HUES48 (cell line): ENCODE measurements around the gene ATP9A.
A peak's percentile ranks its signal among the peaks of the same experiment; 100 is the strongest.
"Not testable (repeated sequence)": the region's sequence is repeated elsewhere in the genome, so short reads cannot be mapped to it uniquely, and the experiment has no call there.

Experiments used
- H3K27ac ChIP-seq: one replicate; pipeline ENCODE4 v1.7.0; 2013; ENCODE audit warnings: low read depth, low read length, inconsistent platforms
- H3K27me3 ChIP-seq: 2 replicates; pipeline ENCODE4 v1.6.1; 2013; ENCODE audit warnings: mild to moderate bottlenecking, low read length; ENCODE audit not compliant: control insufficient read depth, insufficient read depth
- H3K36me3 ChIP-seq: 2 replicates; pipeline ENCODE4 v1.6.1; 2013; ENCODE audit warnings: low read length; ENCODE audit not compliant: control insufficient read depth, insufficient read depth
- H3K4me1 ChIP-seq: 2 replicates; pipeline ENCODE4 v1.6.1; 2013; ENCODE audit warnings: mild to moderate bottlenecking, low read length; ENCODE audit not compliant: control insufficient read depth, insufficient read depth
- H3K4me3 ChIP-seq: 2 replicates; pipeline ENCODE4 v1.5.1; 2013; ENCODE audit warnings: mild to moderate bottlenecking, low read depth, low read length
- H3K9ac ChIP-seq: 2 replicates; pipeline ENCODE4 v1.6.1; 2013; ENCODE audit warnings: mild to moderate bottlenecking, low read depth, low read length, moderate library complexity
- H3K9me3 ChIP-seq: 2 replicates; pipeline ENCODE4 v1.6.1; 2013; ENCODE audit warnings: low read length; ENCODE audit not compliant: control insufficient read depth, insufficient read depth

The ATP9A gene

GRCh38 chr20:51791626-51792025 lies 23.4 kb upstream of the ATP9A start:
- H3K4me3 ChIP-seq = no peak overlapping the region
- peaks cover 23% of the 10 kb centered on the region for H3K4me1 ChIP-seq
- H3K36me3 ChIP-seq = peaks cover 91% of the 10 kb centered on the region
- H3K27ac ChIP-seq = no peak overlapping the region
- H3K9ac ChIP-seq = no peak overlapping the region
- no peaks in the 10 kb centered on the region for H3K9me3 ChIP-seq
- H3K27me3 ChIP-seq = no peaks in the 10 kb centered on the region

GRCh38 chr20:51790256-51790655 lies 22.1 kb upstream of the ATP9A start:
- Histone ChIP-seq H3K4me3 (no peak overlapping the region), H3K4me1 (peaks cover 13% of the 10 kb centered on the region; the same call in 1 of the 2 replicates), H3K9me3 (no peaks in the 10 kb centered on the region), H3K27me3 (no peaks in the 10 kb centered on the region), H3K36me3 (peaks cover 92% of the 10 kb centered on the region), H3K27ac (no peak overlapping the region), H3K9ac (no peak overlapping the region)

- H3K36me3 ChIP-seq = peaks cover 95% of the 10 kb centered on the region
- H3K27me3 ChIP-seq = no peaks in the 10 kb centered on the region
- H3K4me3 ChIP-seq = no peak overlapping the region
- H3K9me3 ChIP-seq = no peaks in the 10 kb centered on the region
- 0 out of 2 replicates have a peak, but pooled peaks cover 8% of the 10 kb centered on the region for H3K4me1 ChIP-seq
- H3K27ac ChIP-seq = no peak overlapping the region
- H3K9ac ChIP-seq = no peak overlapping the region
Measured at GRCh38 chr20:51789434-51789833, 21.2 kb upstream of the ATP9A start.

- H3K36me3 ChIP-seq = peaks cover 97% of the 10 kb centered on the region
- no peak overlapping the region for H3K9ac ChIP-seq
- no peak overlapping the region for H3K4me3 ChIP-seq
- H3K9me3 ChIP-seq = no peaks in the 10 kb centered on the region
- peak overlapping the region; percentile 18 for H3K27ac ChIP-seq
- no peaks in the 10 kb centered on the region for H3K27me3 ChIP-seq
- H3K4me1 ChIP-seq = 0 out of 2 replicates have a peak, but pooled peaks cover 4% of the 10 kb centered on the region
Measured at GRCh38 chr20:51788822-51789221, 20.6 kb upstream of the ATP9A start.

GRCh38 chr20:51784299-51784698 lies 16.1 kb upstream of the ATP9A start:
- H3K9ac ChIP-seq = no peak overlapping the region
- peaks cover 95% of the 10 kb centered on the region for H3K36me3 ChIP-seq
- no peaks in the 10 kb centered on the region for H3K27me3 ChIP-seq

GRCh38 chr20:51778229-51778759 lies 10.1 kb upstream of the ATP9A start:
- H3K36me3 ChIP-seq = peaks cover 39% of the 10 kb centered on the region
- H3K9me3 ChIP-seq, H3K4me1 ChIP-seq, H3K9ac ChIP-seq, H3K4me3 ChIP-seq, H3K27me3 ChIP-seq, H3K27ac ChIP-seq: not testable (repeated sequence)

More at GRCh38 chr20:51784299-51784698, 16.1 kb upstream of the ATP9A start:
- Histone ChIP-seq H3K4me1 (no peaks in the 10 kb centered on the region), H3K9me3 (no peaks in the 10 kb centered on the region), H3K27ac (peak overlapping the region; percentile 6), H3K4me3 (no peak overlapping the region)

- Histone ChIP-seq H3K4me1 (no peaks in the 10 kb centered on the region), H3K4me3 (no peak overlapping the region), H3K9ac (no peak overlapping the region), H3K27me3 (no peaks in the 10 kb centered on the region), H3K27ac (no peak overlapping the region), H3K36me3 (peaks cover 9% of the 10 kb centered on the region; the same call in 1 of the 2 replicates), H3K9me3 (no peaks in the 10 kb centered on the region)
Measured at GRCh38 chr20:51775241-51775640, 7.1 kb upstream of the ATP9A start.

GRCh38 chr20:51772236-51772635 lies 4.0 kb upstream of the ATP9A start:
- H3K27me3 ChIP-seq = no peaks in the 10 kb centered on the region
- no peak overlapping the region for H3K27ac ChIP-seq
- 0 out of 2 replicates have a peak, but pooled peaks cover 2% of the 10 kb centered on the region for H3K36me3 ChIP-seq
- no peaks in the 10 kb centered on the region for H3K9me3 ChIP-seq
- no peak overlapping the region for H3K9ac ChIP-seq
- no peak overlapping the region for H3K4me3 ChIP-seq
- no peaks in the 10 kb centered on the region for H3K4me1 ChIP-seq

DNA sequence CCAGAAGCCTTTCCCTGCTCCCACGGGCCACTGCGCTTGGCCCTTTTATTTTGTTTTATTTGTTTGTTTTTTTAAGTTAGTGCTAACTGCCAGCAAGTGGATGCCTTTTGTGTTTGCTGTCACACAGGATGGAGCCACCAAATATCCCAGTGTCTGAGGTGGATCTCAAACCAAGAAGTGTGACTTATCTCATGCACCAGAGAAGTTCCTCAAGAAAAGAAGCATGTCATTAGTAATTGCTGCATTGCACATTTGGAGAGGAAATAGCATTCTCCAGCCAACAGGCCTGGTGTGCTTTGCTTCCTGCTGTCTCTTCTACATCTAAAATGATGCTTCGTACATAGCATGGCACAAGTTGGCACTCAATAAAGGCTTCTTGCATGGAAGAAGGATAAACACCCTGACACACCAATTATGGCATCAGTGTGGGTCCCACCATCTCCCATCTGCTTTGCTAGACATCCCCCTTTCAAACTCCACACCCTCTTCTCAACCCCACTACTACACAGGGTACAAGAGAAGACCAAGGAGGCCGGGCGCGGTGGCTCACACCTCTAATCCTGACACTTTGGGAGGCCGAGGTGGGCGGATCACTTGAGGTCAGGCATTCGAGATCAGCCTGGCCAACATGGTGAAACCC lies 1.9 kb upstream of the ATP9A start:
- H3K27me3 ChIP-seq = no peaks in the 10 kb centered on the region
- H3K9ac ChIP-seq = no peak overlapping the region
- H3K4me1 ChIP-seq = no peaks in the 10 kb centered on the region
- no peak overlapping the region for H3K4me3 ChIP-seq
- H3K9me3 ChIP-seq = no peaks in the 10 kb centered on the region
- H3K36me3 ChIP-seq = no peaks in the 10 kb centered on the region
- H3K27ac ChIP-seq = no peak overlapping the region

- H3K9me3 ChIP-seq = no peaks in the 10 kb centered on the region
- H3K4me3 ChIP-seq = peak overlapping the region; percentile 20; the same call in 1 of the 2 replicates
- H3K4me1 ChIP-seq = no peaks in the 10 kb centered on the region
- H3K27ac ChIP-seq = no peak overlapping the region
- H3K9ac ChIP-seq = no peak overlapping the region
- H3K36me3 ChIP-seq = no peaks in the 10 kb centered on the region
- no peaks in the 10 kb centered on the region for H3K27me3 ChIP-seq
Measured at GRCh38 chr20:51768759-51769517, 748 bp upstream of the ATP9A start.
